Fibroblast of skin of right biceps (primary cell): Measurements from ENCODE around the gene PCDHA13.
A peak's percentile ranks its signal among the peaks of the same experiment; 100 is the strongest.
"Not testable (repeated sequence)": the region's sequence is repeated elsewhere in the genome, so short reads cannot be mapped to it uniquely, and the experiment has no call there.

Source experiments
- DNase-seq: peaks from one replicate; pipeline ENCODE4 v3.0.0-alpha.2; 2013

Gene PCDHA13

GRCh38 chr5:140869555-140869886, 12.4 kb upstream of the PCDHA13 start:
- DNase-seq, result no peak

- no peak for DNase-seq
These were observed 11.4 kb upstream of the PCDHA13 start for GRCh38 chr5:140870221-140871201.

DNA sequence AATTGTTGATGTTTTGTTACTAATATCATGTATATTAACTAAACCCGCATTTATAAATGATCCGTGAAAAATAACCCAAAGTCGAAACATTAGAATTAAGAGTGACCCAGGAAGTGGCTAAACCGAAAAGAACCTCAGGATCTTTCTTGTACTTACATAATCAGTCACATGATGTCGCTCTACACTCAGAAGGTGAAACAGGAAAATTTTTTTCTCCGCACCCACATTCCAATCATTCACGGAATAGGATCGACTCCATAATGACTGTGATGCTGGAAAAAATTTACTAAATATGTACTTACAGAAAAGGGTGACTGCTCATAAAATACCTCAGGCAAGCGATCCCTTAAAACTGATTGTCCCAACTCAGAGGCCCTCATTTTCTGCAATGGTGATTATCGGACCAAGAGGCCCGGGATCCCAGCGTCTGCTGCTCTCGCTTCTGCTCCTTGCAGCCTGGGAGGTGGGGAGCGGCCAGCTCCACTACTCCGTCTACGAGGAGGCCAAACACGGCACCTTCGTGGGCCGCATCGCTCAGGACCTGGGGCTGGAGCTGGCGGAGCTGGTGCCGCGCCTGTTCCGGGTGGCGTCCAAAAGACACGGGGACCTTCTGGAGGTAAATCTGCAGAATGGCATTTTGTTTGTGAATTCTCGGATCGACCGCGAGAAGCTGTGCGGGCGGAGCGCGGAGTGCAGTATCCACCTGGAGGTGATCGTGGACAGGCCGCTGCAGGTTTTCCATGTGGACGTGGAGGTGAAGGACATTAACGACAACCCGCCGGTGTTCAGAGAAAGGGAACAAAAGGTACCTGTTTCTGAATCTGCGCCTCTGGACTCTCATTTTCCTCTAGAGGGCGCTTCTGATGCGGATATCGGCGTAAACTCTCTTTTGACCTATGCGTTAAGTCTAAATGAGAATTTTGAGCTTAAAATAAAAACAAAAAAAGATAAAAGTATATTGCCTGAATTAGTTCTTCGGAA, 6.5 kb upstream of the PCDHA13 start, which contains the start of gene PCDHA12:
PCDHA12 (plus strand) TSS at position 224 of the 981 bp plus-strand sequence; CDS start at position 389, 165 bp downstream.
- no peak for DNase-seq

DNA sequence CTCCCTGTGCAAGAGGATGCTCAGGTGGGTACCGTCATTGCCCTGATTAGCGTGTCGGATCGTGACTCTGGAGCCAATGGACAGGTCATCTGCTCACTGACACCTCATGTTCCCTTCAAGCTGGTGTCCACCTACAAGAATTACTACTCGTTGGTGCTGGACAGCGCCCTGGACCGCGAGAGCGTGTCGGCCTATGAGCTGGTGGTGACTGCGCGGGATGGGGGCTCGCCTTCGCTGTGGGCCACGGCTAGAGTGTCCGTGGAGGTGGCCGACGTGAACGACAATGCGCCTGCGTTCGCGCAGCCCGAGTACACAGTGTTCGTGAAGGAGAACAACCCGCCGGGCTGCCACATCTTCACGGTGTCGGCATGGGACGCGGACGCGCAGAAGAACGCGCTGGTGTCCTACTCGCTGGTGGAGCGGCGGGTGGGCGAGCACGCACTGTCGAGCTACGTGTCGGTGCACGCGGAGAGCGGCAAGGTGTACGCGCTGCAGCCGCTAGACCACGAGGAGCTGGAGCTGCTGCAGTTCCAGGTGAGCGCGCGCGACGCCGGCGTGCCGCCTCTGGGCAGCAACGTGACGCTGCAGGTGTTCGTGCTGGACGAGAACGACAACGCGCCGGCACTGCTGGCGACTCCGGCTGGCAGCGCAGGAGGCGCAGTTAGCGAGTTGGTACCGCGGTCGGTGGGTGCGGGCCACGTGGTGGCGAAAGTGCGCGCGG, 5.2 kb upstream of the PCDHA13 start:
- DNase-seq, result not testable (repeated sequence)

- no peak for DNase-seq
These were observed 4.7 kb upstream of the PCDHA13 start for GRCh38 chr5:140877262-140877581.

DNA sequence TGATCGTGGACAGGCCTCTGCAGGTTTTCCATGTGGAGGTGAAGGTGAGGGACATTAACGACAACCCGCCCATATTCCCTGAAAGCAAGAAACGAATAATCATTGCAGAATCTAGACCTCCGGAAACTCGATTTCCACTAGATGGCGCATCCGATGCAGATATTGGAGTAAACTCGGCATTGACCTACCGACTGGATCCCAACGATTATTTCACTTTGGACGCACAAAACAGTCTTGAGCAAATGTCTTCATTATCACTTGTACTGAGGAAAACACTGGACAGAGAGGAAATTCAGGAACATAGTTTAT, 621 bp downstream of the PCDHA13 start:
- no peak for DNase-seq

- no peak for DNase-seq
These were observed 1.4 kb downstream of the PCDHA13 start for GRCh38 chr5:140883373-140883772.

GRCh38 chr5:140883927-140884697, 2.2 kb downstream of the PCDHA13 start:
- no peak for DNase-seq

- no peak for DNase-seq
These were observed 34.4 kb downstream of the PCDHA13 start for GRCh38 chr5:140916325-140916724.

DNA sequence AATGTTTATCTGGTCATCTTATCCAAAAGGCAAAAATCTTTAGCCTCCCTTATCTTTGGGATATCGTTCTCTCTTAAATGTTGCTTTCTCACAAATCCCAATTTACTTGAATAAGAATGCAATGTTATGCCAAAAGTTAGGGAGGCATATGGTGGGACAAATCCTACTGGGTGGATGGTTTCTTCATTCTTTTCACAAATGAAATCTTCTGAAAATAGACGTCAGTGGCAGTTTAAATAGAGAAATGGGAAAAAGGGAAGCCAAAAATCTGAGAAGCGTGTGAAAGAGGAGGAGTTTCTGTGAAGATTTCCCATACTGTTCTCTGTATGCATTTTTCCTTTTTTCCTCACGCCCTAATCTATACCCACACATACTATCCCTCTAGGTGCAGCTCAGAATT, 41.7 kb downstream of the PCDHA13 start:
- no peak for DNase-seq

- no peak for DNase-seq
These were observed 44.0 kb downstream of the PCDHA13 start, which contains the start of gene PCDHAC1 for GRCh38 chr5:140925806-140926442. Gene PCDHAC1, plus strand, starts transcription at chr5:140926299. Its CDS starts 594 bp downstream, at chr5:140926893.

GRCh38 chr5:140926443-140927227, 44.7 kb downstream of the PCDHA13 start:
- DNase-seq, result peak; percentile 55

GRCh38 chr5:140927228-140927573, 45.3 kb downstream of the PCDHA13 start:
- no peak for DNase-seq
